ENCODE results near the gene ZMYND8. TPM values are rescaled to one million over a fixed set of nuclear protein-coding genes. Genes with fewer than 3 reads are reported as not detected.
"Not testable (repeated sequence)": the region's sequence is repeated elsewhere in the genome, so short reads cannot be mapped to it uniquely, and the experiment has no call there.

Gene ZMYND8
- polyA plus RNA-seq, 4 donors: 33.5 to 45.7 (median 42.6) TPM

- DNase-seq (ENCODE audit: low read depth in 4 of 4, low spot score in 3 of 4): no peak
Observed at GRCh38 chr20:47191074-47191673, 165.3 kb downstream of the ZMYND8 start.

- no peak for DNase-seq (ENCODE audit: low read depth in 4 of 4, low spot score in 3 of 4)
Observed at GRCh38 chr20:47189060-47189459, 167.4 kb downstream of the ZMYND8 start.

GRCh38 chr20:47188540-47188939 is 168.0 kb downstream of the ZMYND8 start:
- DNase-seq (ENCODE audit: low read depth in 4 of 4, low spot score in 3 of 4): no peak

GRCh38 chr20:47187450-47188195 is 168.9 kb downstream of the ZMYND8 start:
- DNase-seq (ENCODE audit: low read depth in 4 of 4, low spot score in 3 of 4): no peak

GRCh38 chr20:47183367-47183766 is 173.1 kb downstream of the ZMYND8 start:
- DNase-seq (ENCODE audit: low read depth in 4 of 4, low spot score in 3 of 4): no peak

- DNase-seq (ENCODE audit: low read depth in 4 of 4, low spot score in 3 of 4): no peak
Observed at GRCh38 chr20:47181056-47181862, 175.2 kb downstream of the ZMYND8 start.

- DNase-seq (ENCODE audit: low read depth in 4 of 4, low spot score in 3 of 4): no peak
Observed at GRCh38 chr20:47179267-47179666, 177.2 kb downstream of the ZMYND8 start.

- no peak for DNase-seq (ENCODE audit: low read depth in 4 of 4, low spot score in 3 of 4)
Observed at GRCh38 chr20:47178851-47179250, 177.6 kb downstream of the ZMYND8 start.

- DNase-seq (ENCODE audit: low read depth in 4 of 4, low spot score in 3 of 4): no peak
Observed at GRCh38 chr20:47178277-47178676, 178.2 kb downstream of the ZMYND8 start.

GRCh38 chr20:47176217-47176616 is 180.3 kb downstream of the ZMYND8 start:
- not testable (repeated sequence) for DNase-seq (ENCODE audit: low read depth in 4 of 4, low spot score in 3 of 4)

GRCh38 chr20:47175493-47175892 is 181.0 kb downstream of the ZMYND8 start:
- no peak for DNase-seq (ENCODE audit: low read depth in 4 of 4, low spot score in 3 of 4)

- DNase-seq (ENCODE audit: low read depth in 4 of 4, low spot score in 3 of 4): no peak
Observed at GRCh38 chr20:47174456-47175243, 181.8 kb downstream of the ZMYND8 start.

GRCh38 chr20:47173596-47174216 is 182.8 kb downstream of the ZMYND8 start:
- DNase-seq (ENCODE audit: low read depth in 4 of 4, low spot score in 3 of 4): no peak

- no peak for DNase-seq (ENCODE audit: low read depth in 4 of 4, low spot score in 3 of 4)
Observed at GRCh38 chr20:47172579-47172978, 183.9 kb downstream of the ZMYND8 start.

- DNase-seq (ENCODE audit: low read depth in 4 of 4, low spot score in 3 of 4): no peak
Observed at GRCh38 chr20:47167846-47168245, 188.7 kb downstream of the ZMYND8 start.

- no peak for DNase-seq (ENCODE audit: low read depth in 4 of 4, low spot score in 3 of 4)
Observed at GRCh38 chr20:47165376-47165865, 191.1 kb downstream of the ZMYND8 start.

GRCh38 chr20:47164140-47164539 is 192.4 kb downstream of the ZMYND8 start:
- peak; percentile 50 to 85 (median 68) for DNase-seq (ENCODE audit: low read depth in 4 of 4, low spot score in 3 of 4)

- no peak for DNase-seq (ENCODE audit: low read depth in 4 of 4, low spot score in 3 of 4)
Observed at GRCh38 chr20:47161411-47161810, 195.1 kb downstream of the ZMYND8 start.

GRCh38 chr20:47160992-47161391 is 195.5 kb downstream of the ZMYND8 start:
- no peak for DNase-seq (ENCODE audit: low read depth in 4 of 4, low spot score in 3 of 4)

- DNase-seq (ENCODE audit: low read depth in 4 of 4, low spot score in 3 of 4): no peak
Observed at GRCh38 chr20:47160240-47160639, 196.3 kb downstream of the ZMYND8 start.
